ENCODE data around the gene HIRIP3. TPM values are rescaled to one million over a fixed set of nuclear protein-coding genes. Genes with fewer than 3 reads are reported as not detected.

HIRIP3 gene
- polyA plus RNA-seq, 1 of the 3 experiments (the other 2 are of a cell fraction): 18.9 TPM

DNA sequence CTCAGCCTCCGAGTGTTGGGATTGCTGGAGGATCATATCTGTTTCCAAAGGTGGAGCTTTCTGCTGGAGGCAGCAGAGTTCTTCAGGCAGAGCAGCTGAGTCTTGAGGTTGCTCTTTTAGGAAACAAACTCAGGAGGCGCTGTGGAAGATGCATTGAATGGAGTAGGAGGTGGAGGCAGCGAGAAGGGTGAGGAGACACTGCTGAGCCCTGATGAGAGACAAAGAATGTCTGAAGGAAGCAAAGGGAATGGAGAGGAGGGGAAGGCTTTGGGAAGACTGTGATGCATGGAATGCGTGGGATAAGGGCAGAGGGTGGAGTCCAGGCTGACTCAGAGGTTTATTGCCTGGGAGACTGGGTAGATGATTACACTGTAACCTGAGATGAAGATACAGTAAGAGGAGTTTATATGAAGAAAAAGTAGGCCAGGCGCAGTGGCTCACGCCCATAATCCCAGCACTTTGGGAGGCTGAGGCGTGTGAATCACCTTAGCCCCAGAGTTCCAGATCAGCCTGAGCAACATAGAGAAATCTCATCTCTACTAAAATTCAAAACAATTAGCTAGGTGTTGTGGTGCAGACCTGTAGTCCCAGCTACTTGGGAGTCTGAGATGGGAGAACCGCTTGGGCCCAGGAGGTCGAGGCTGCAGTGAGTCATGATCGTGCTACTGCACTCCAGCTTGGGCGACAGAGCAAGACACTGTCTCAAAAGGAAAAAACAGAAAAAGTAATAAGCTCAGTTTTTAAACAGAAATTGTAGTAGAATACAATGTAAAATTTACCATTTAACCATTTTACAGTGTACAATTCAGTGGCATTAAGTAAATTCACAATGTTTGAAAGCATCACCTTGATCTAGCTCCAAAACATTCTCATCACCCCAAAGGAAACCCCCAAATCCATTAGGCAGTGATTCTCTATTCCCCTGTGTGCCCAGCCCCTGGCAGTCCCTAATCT is 51.3 kb downstream of the HIRIP3 start (continued):
- TF ChIP-seq, protein P1, sequence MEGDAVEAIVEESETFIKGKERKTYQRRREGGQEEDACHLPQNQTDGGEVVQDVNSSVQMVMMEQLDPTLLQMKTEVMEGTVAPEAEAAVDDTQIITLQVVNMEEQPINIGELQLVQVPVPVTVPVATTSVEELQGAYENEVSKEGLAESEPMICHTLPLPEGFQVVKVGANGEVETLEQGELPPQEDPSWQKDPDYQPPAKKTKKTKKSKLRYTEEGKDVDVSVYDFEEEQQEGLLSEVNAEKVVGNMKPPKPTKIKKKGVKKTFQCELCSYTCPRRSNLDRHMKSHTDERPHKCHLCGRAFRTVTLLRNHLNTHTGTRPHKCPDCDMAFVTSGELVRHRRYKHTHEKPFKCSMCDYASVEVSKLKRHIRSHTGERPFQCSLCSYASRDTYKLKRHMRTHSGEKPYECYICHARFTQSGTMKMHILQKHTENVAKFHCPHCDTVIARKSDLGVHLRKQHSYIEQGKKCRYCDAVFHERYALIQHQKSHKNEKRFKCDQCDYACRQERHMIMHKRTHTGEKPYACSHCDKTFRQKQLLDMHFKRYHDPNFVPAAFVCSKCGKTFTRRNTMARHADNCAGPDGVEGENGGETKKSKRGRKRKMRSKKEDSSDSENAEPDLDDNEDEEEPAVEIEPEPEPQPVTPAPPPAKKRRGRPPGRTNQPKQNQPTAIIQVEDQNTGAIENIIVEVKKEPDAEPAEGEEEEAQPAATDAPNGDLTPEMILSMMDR (IDR thresholded peaks at IDR 0.05): peak; percentile 69
- TF ChIP-seq RCOR1 (IDR thresholded peaks at IDR 0.05; ENCODE audit: low read length) (no peak), SIN3A (IDR thresholded peaks at IDR 0.05; ENCODE audit: borderline replicate concordance, low read depth, low read length) (peak; percentile 8; the same call in 1 of the 2 replicates), JUND (IDR thresholded peaks at IDR 0.05) (peak; percentile 74; the same call in 1 of the 2 replicates), SMC3 (IDR thresholded peaks at IDR 0.05; ENCODE audit: low read depth, low read length) (peak; percentile 11; the same call in 1 of the 2 replicates), RXRA (IDR thresholded peaks at IDR 0.05; ENCODE audit: borderline replicate concordance, low read depth) (peak; percentile 42; the same call in 1 of the 2 replicates), FOXJ3 (CRISPR knock-in tag; IDR thresholded peaks at IDR 0.05) (no peak), MEF2A (IDR thresholded peaks at IDR 0.05; ENCODE audit: borderline replicate concordance, low read depth) (no peak), FOSL2 (IDR thresholded peaks at IDR 0.05; ENCODE audit: borderline replicate concordance, low read depth) (peak; percentile 59)

Other genes starting within 250 kb of the HIRIP3 start
- not detected in 2 replicates for gene C16orf54, start 249.6 kb downstream of the HIRIP3 start, polyA plus RNA-seq (2012; rRNA removed)
- not detected in 2 replicates for gene ZG16, start 217.4 kb downstream of the HIRIP3 start, polyA plus RNA-seq (2012; rRNA removed)
- gene KIF22, start 204.9 kb downstream of the HIRIP3 start, polyA plus RNA-seq (2012; rRNA removed): 63.8 and 64.1 TPM in 2 replicates
- 117 and 163 TPM in 2 replicates for gene MAZ, start 189.1 kb downstream of the HIRIP3 start, polyA plus RNA-seq (2012; rRNA removed)
- 28.1 and 29.3 TPM in 2 replicates for gene PRRT2, start 183.4 kb downstream of the HIRIP3 start, polyA plus RNA-seq (2012; rRNA removed)
- gene PAGR1, start 179.5 kb downstream of the HIRIP3 start, polyA plus RNA-seq (2012; rRNA removed): 48.5 and 57.7 TPM in 2 replicates
- 198 and 222 TPM in 2 replicates for gene MVP, start 175.2 kb downstream of the HIRIP3 start, polyA plus RNA-seq (2012; rRNA removed)
- 90.7 and 94.8 TPM in 2 replicates for gene CDIPT, start 132.4 kb downstream of the HIRIP3 start, polyA plus RNA-seq (2012; rRNA removed)
- gene SEZ6L2, start 96.1 kb downstream of the HIRIP3 start, polyA plus RNA-seq (2012; rRNA removed): 26.6 and 59.8 TPM in 2 replicates
- gene ASPHD1, start 95.1 kb downstream of the HIRIP3 start, polyA plus RNA-seq (2012; rRNA removed): 29.0 and 35.1 TPM in 2 replicates
- gene KCTD13, start 69.4 kb downstream of the HIRIP3 start, polyA plus RNA-seq (2012; rRNA removed): 28.5 and 31.0 TPM in 2 replicates
- gene TMEM219, start 33.5 kb downstream of the HIRIP3 start, polyA plus RNA-seq (2012; rRNA removed): 95.0 and 101 TPM in 2 replicates
- gene TAOK2, start 21.7 kb downstream of the HIRIP3 start, polyA plus RNA-seq (2012; rRNA removed): 21.9 and 23.1 TPM in 2 replicates
- 43.9 and 46.6 TPM in 2 replicates for gene INO80E, start 624 bp upstream of the HIRIP3 start, polyA plus RNA-seq (2012; rRNA removed)
- gene DOC2A, start 15.4 kb upstream of the HIRIP3 start, polyA plus RNA-seq (2012; rRNA removed): 10.3 and 10.4 TPM in 2 replicates
- not detected in 2 replicates for gene C16orf92, start 27.6 kb upstream of the HIRIP3 start, polyA plus RNA-seq (2012; rRNA removed)
- 2.3 and 3.8 TPM in 2 replicates for gene TLCD3B, start 35.7 kb upstream of the HIRIP3 start, polyA plus RNA-seq (2012; rRNA removed)
- 437 and 641 TPM in 2 replicates for gene ALDOA, start 70.1 kb upstream of the HIRIP3 start, polyA plus RNA-seq (2012; rRNA removed)
- gene PPP4C, start 80.4 kb upstream of the HIRIP3 start, polyA plus RNA-seq (2012; rRNA removed): 325 and 339 TPM in 2 replicates
- gene TBX6, start 96.3 kb upstream of the HIRIP3 start, polyA plus RNA-seq (2012; rRNA removed): 0.16 and 0.18 TPM in 2 replicates
- gene YPEL3, start 100.6 kb upstream of the HIRIP3 start, polyA plus RNA-seq (2012; rRNA removed): 24.5 and 36.6 TPM in 2 replicates
- 1.5 and 2.3 TPM in 2 replicates for gene GDPD3, start 117.9 kb upstream of the HIRIP3 start, polyA plus RNA-seq (2012; rRNA removed)
- gene MAPK3, start 127.6 kb upstream of the HIRIP3 start, polyA plus RNA-seq (2012; rRNA removed): 65.6 and 67.3 TPM in 2 replicates
- 13.0 and 13.5 TPM in 2 replicates for gene CORO1A, start 188.0 kb upstream of the HIRIP3 start, polyA plus RNA-seq (2012; rRNA removed)
- gene BOLA2B, start 198.0 kb upstream of the HIRIP3 start, polyA plus RNA-seq (2012; rRNA removed): 660 and 726 TPM in 2 replicates
- 45.0 and 68.8 TPM in 2 replicates for gene SLX1A, start 198.3 kb upstream of the HIRIP3 start, polyA plus RNA-seq (2012; rRNA removed)
- gene SULT1A3, start 203.6 kb upstream of the HIRIP3 start, polyA plus RNA-seq (2012; rRNA removed): 20.4 and 24.1 TPM in 2 replicates